ENCODE results near the gene MUC13. TPM values are rescaled to one million over a fixed set of nuclear protein-coding genes. Genes with fewer than 3 reads are reported as not detected.

MUC13 gene
- total RNA-seq, 4 donors from 2014 or later: 0.46 TPM; not detected in 3

- intact Hi-C loops (cut with DNase I): no loop called here
- 77% methylated on average over 9 of the region's 9 CpGs for WGBS
- Histone ChIP-seq H3K27me3 (no peaks in the 10 kb centered on the region), H3K4me3 (no peak overlapping the region), H3K4me1 (peaks cover 41 to 54% (median 42%) of the 10 kb centered on the region in 4 donors), H3K27ac (replicated peaks in 1 of 4) (peak overlapping the region; percentile 71 to 75 (median 73)), H3K36me3 (peaks cover 0 to 12% (median 0%) of the 10 kb centered on the region in 4 donors), H3K9me3 (no peaks in the 10 kb centered on the region)
- TF ChIP-seq EP300 (IDR thresholded peaks at IDR 0.05) (no peak), POLR2A (IDR thresholded peaks at IDR 0.05; ENCODE audit: low read depth) (no peak), CTCF (IDR thresholded peaks at IDR 0.05) (no peak), POLR2AphosphoS5 (IDR thresholded peaks at IDR 0.05) (no peak)
- no peak for DNase-seq (ENCODE audit: extremely low spot score)
Observed at GRCh38 chr3:124861041-124861440, 73.5 kb downstream of the MUC13 start.

- TF ChIP-seq CTCF (IDR thresholded peaks at IDR 0.05) (no peak), EP300 (IDR thresholded peaks at IDR 0.05) (no peak), POLR2A (IDR thresholded peaks at IDR 0.05; ENCODE audit: low read depth) (no peak), POLR2AphosphoS5 (IDR thresholded peaks at IDR 0.05) (peak; percentile 78 to 86)
Observed at GRCh38 chr3:124860599-124860998, 74.0 kb downstream of the MUC13 start.

GRCh38 chr3:124859025-124859424 is 75.5 kb downstream of the MUC13 start:
- intact Hi-C loops (cut with DNase I): no loop called here
- Histone ChIP-seq H3K4me1 (peaks cover 41 to 54% (median 43%) of the 10 kb centered on the region in 4 donors), H3K36me3 (peaks cover 0 to 13% (median 2%) of the 10 kb centered on the region in 4 donors), H3K4me3 (no peak overlapping the region), H3K27ac (replicated peaks in 1 of 4) (peak overlapping the region; percentile 35 to 75 (median 58)), H3K27me3 (no peaks in the 10 kb centered on the region), H3K9me3 (no peaks in the 10 kb centered on the region)
- TF ChIP-seq EP300 (IDR thresholded peaks at IDR 0.05): no peak
- no peak for TF ChIP-seq POLR2A (IDR thresholded peaks at IDR 0.05; ENCODE audit: low read depth)
- TF ChIP-seq POLR2AphosphoS5 (IDR thresholded peaks at IDR 0.05): no peak
- TF ChIP-seq CTCF (IDR thresholded peaks at IDR 0.05): no peak
- WGBS: 63% methylated on average over 3 of the region's 7 CpGs
- DNase-seq (ENCODE audit: extremely low spot score): no peak

More at GRCh38 chr3:124860599-124860998, 74.0 kb downstream of the MUC13 start:
- Histone ChIP-seq H3K4me1 (peaks cover 41 to 54% (median 42%) of the 10 kb centered on the region in 4 donors), H3K27me3 (no peaks in the 10 kb centered on the region), H3K27ac (replicated peaks in 1 of 4) (peak overlapping the region; percentile 71 to 75 (median 73)), H3K9me3 (no peaks in the 10 kb centered on the region), H3K4me3 (no peak overlapping the region), H3K36me3 (peaks cover 0 to 7% (median 0%) of the 10 kb centered on the region in 4 donors)
- intact Hi-C loops (cut with DNase I): no loop called here
- no peak for DNase-seq (ENCODE audit: extremely low spot score)
- WGBS: 28% methylated on average over 1 of the region's 1 CpG

- H3K9me3 ChIP-seq: no peaks in the 10 kb centered on the region
- no peak overlapping the region for H3K4me3 ChIP-seq
- TF ChIP-seq CTCF (IDR thresholded peaks at IDR 0.05) (no peak), POLR2A (IDR thresholded peaks at IDR 0.05; ENCODE audit: low read depth) (no peak)
- 26% methylated on average over 1 of the region's 1 CpG for WGBS
- H3K4me1 ChIP-seq: peaks cover 40 to 50% (median 42%) of the 10 kb centered on the region in 4 donors
- intact Hi-C loops (cut with DNase I): no loop called here
- H3K27ac ChIP-seq (replicated peaks in 1 of 4): peak overlapping the region in 3 of 4 donors; percentile 6 to 75 (median 71)
- no peaks in the 10 kb centered on the region for H3K27me3 ChIP-seq
- no peak for DNase-seq (ENCODE audit: extremely low spot score)
- H3K36me3 ChIP-seq: peaks cover 0 to 13% (median 2%) of the 10 kb centered on the region in 4 donors
Observed at GRCh38 chr3:124858275-124858674, 76.3 kb downstream of the MUC13 start.

- 95% methylated on average over 2 of the region's 2 CpGs for WGBS
- Histone ChIP-seq H3K4me1 (peaks cover 38 to 44% (median 43%) of the 10 kb centered on the region in 4 donors), H3K9me3 (no peaks in the 10 kb centered on the region), H3K36me3 (peaks cover 0 to 21% (median 2%) of the 10 kb centered on the region in 4 donors), H3K4me3 (no peak overlapping the region), H3K27me3 (no peaks in the 10 kb centered on the region), H3K27ac (replicated peaks in 1 of 4) (no peak overlapping the region)
- TF ChIP-seq EP300 (IDR thresholded peaks at IDR 0.05): no peak
- TF ChIP-seq POLR2A (IDR thresholded peaks at IDR 0.05; ENCODE audit: low read depth): no peak
- no peak for TF ChIP-seq POLR2AphosphoS5 (IDR thresholded peaks at IDR 0.05)
- no peak for TF ChIP-seq CTCF (IDR thresholded peaks at IDR 0.05)
- intact Hi-C loops (cut with DNase I): no loop called here
- DNase-seq (ENCODE audit: extremely low spot score): no peak
Observed at GRCh38 chr3:124856677-124857076, 77.9 kb downstream of the MUC13 start.

Data from esophagus muscularis mucosa (tissue), 4 donors.